Esophagus muscularis mucosa (tissue), 4 donors: ENCODE results near the gene PIWIL4. TPM values are rescaled to one million over a fixed set of nuclear protein-coding genes. Genes with fewer than 3 reads are reported as not detected.
A peak's percentile ranks its signal among the peaks of the same experiment; 100 is the strongest.
"Not testable (repeated sequence)": the region's sequence is repeated elsewhere in the genome, so short reads cannot be mapped to it uniquely, and the experiment has no call there.

Experiments used
- DNase-seq: peaks from one replicate; pipeline ENCODE4 v3.0.0-alpha.2; 2017; ENCODE audit errors: extremely low spot score
- H3K27ac ChIP-seq, 4 donors: fragments of 200-600 bp; sonication (generic); replicated peaks in 1 of 4; 1 replicate in 3 of 4; 2 replicates in 1 of 4; pipeline ENCODE4 v1.5.1; 2016 to 2019; ENCODE audit warnings: mild to moderate bottlenecking in 1 of 4
- H3K27me3 ChIP-seq, 4 donors: fragments of 200-600 bp; sonication (generic); one replicate each; pipeline versions ENCODE4 v1.5.1 to v1.6.0; 2016 to 2019
- H3K36me3 ChIP-seq, 4 donors: fragments of 200-600 bp; sonication (generic); one replicate each; pipeline ENCODE4 v1.5.1; 2016 to 2019
- H3K4me1 ChIP-seq, 4 donors: fragments of 200-600 bp; sonication (generic); one replicate each; pipeline ENCODE4 v1.5.1; 2016 to 2019
- H3K4me3 ChIP-seq, 4 donors: fragments of 200-600 bp; sonication (generic); 1 replicate in 2 of 4; 2 replicates in 2 of 4; pipeline ENCODE4 v1.5.1; 2016 to 2019; ENCODE audit warnings: mild to moderate bottlenecking in 4 of 4, moderate library complexity in 1 of 4
- H3K9me3 ChIP-seq, 4 donors: fragments of 200-600 bp; sonication (generic); 1 replicate in 3 of 4; 2 replicates in 1 of 4; pipeline ENCODE4 v1.5.1; 2016 to 2019
- CTCF ChIP-seq, 3 experiments: fragments of 200-600 bp in 2 of 3; fragments of 450-650 bp in 1 of 3; sonication (generic) in 2 of 3; IDR thresholded peaks; one replicate each; pipeline ENCODE4 v1.5.1; 2017 to 2019; ENCODE audit warnings: antibody characterized with exemption in 3 of 3, mild to moderate bottlenecking in 2 of 3, moderate library complexity in 1 of 3
- EP300 ChIP-seq: sonication (generic); formaldehyde crosslinking; IDR thresholded peaks from one replicate; pipeline ENCODE4 v1.6.1; 2017; ENCODE audit warnings: antibody characterized with exemption
- POLR2A ChIP-seq: fragments of 450-650 bp; IDR thresholded peaks from one replicate; pipeline ENCODE4 v1.6.1; 2017; ENCODE audit warnings: antibody characterized with exemption, moderate library complexity, mild to moderate bottlenecking, low read depth
- POLR2AphosphoS5 ChIP-seq, 2 donors: sonication (generic); formaldehyde crosslinking; IDR thresholded peaks; one replicate each; pipeline ENCODE4 v1.6.1; 2017; ENCODE audit warnings: antibody characterized with exemption in 2 of 2
- WGBS: methylation state at CpG from one replicate; pipeline ENCODE4 v1.1.5; 2018; 5-methylcytosine and 5-hydroxymethylcytosine counted together
- intact Hi-C: fragments of 100-400 bp; cut with DNase I; formaldehyde crosslinking; loops from one replicate; pipeline ENCODE4 v1.15.1; 2023
- total RNA-seq, 4 donors: library from RNA; depleted of rRNA; stranded (reverse); fragments of >200 nt; gene quantifications; one replicate each; pipeline versions ENCODE4 v1.1.0 to v1.2.1, GENCODE V29; 2016

The PIWIL4 gene
- total RNA-seq, 4 donors from 2014 or later, result 3.2 to 4.5 (median 4.1) TPM

DNA sequence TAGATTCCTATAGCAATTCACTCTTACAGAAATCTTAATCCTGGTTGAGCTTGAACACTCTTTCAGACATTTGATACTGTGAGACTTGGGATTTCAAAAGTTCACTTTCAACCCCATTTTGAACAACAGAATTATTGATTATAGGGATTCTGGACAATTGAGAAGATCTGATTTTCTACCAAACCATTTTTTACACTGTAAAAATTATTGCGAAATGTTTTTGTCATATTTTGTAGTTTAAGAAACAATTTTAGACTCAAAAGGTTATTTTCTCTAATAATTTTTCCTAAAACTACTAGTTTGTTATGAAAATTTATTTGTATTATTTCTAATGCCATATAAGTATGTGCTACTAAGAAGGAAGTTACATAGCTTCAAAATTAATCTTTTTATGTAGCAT lies 36.4 kb downstream of the PIWIL4 start:
- 97% methylated on average over 1 of the region's 1 CpG for WGBS
- intact Hi-C loops, result loop anchor here (2.0 kb wide), 1 partner anchor 83 kb away; no protein-coding TSS in a partner anchor
- Histone ChIP-seq H3K4me3 (no peak overlapping the region), H3K36me3 (peaks cover 0 to 14% (median 7%) of the 10 kb centered on the region in 4 donors), H3K27ac (no peak overlapping the region), H3K27me3 (no peaks in the 10 kb centered on the region), H3K4me1 (no peaks in the 10 kb centered on the region), H3K9me3 (no peaks in the 10 kb centered on the region)
- no peak for DNase-seq
- no peak for TF ChIP-seq POLR2AphosphoS5 (IDR thresholded peaks at IDR 0.05)
- TF ChIP-seq CTCF (IDR thresholded peaks at IDR 0.05), result no peak
- TF ChIP-seq POLR2A, result no peak
- no peak for TF ChIP-seq EP300

GRCh38 chr11:94604482-94604881 lies 37.3 kb downstream of the PIWIL4 start:
- no peaks in the 10 kb centered on the region for H3K4me1 ChIP-seq
- WGBS, result 91% methylated on average over 3 of the region's 3 CpGs
- H3K36me3 ChIP-seq, result peaks cover 0 to 19% (median 9%) of the 10 kb centered on the region in 4 donors
- no peaks in the 10 kb centered on the region for H3K9me3 ChIP-seq
- intact Hi-C loops, result no loop called here
- no peaks in the 10 kb centered on the region for H3K27me3 ChIP-seq
- no peak overlapping the region for H3K4me3 ChIP-seq
- DNase-seq, result no peak
- H3K27ac ChIP-seq, result no peak overlapping the region
- TF ChIP-seq CTCF (IDR thresholded peaks at IDR 0.05), result no peak
- no peak for TF ChIP-seq EP300
- no peak for TF ChIP-seq POLR2A
- no peak for TF ChIP-seq POLR2AphosphoS5 (IDR thresholded peaks at IDR 0.05)

GRCh38 chr11:94613120-94613519 lies 46.0 kb downstream of the PIWIL4 start:
- no peak for DNase-seq
- Histone ChIP-seq H3K27ac (no peak overlapping the region), H3K4me3 (no peak overlapping the region), H3K27me3 (no peaks in the 10 kb centered on the region), H3K4me1 (no peaks in the 10 kb centered on the region), H3K9me3 (peaks cover 0 to 29% (median 20%) of the 10 kb centered on the region in 4 donors), H3K36me3 (peaks cover 2 to 24% (median 6%) of the 10 kb centered on the region in 4 donors)
- TF ChIP-seq POLR2A (no peak), POLR2AphosphoS5 (IDR thresholded peaks at IDR 0.05) (no peak), EP300 (no peak), CTCF (IDR thresholded peaks at IDR 0.05) (no peak)
- intact Hi-C loops, result no loop called here
- WGBS, result 88% methylated on average over 1 of the region's 1 CpG

GRCh38 chr11:94623120-94623735 lies 56.1 kb downstream of the PIWIL4 start:
- intact Hi-C loops, result loop anchor here (5.0 to 10.0 kb wide), 5 partner anchors 142 to 522 kb away; partner anchors contain the start of genes AMOTL1, CWC15 and KDM4D
- Histone ChIP-seq H3K36me3 (peaks cover 0 to 8% (median 3%) of the 10 kb centered on the region in 4 donors), H3K27ac (no peak overlapping the region), H3K27me3 (no peaks in the 10 kb centered on the region), H3K4me3 (no peak overlapping the region), H3K4me1 (peaks cover 0 to 6% (median 0%) of the 10 kb centered on the region in 4 donors), H3K9me3 (no peaks in the 10 kb centered on the region)
- TF ChIP-seq POLR2AphosphoS5 (IDR thresholded peaks at IDR 0.05) (peak in 1 of 2 donors; percentile 43), POLR2A (no peak), CTCF (IDR thresholded peaks at IDR 0.05) (peak; percentile 78 to 88 (median 86)), EP300 (no peak)
- 33% methylated on average over 6 of the region's 6 CpGs for WGBS
- no peak for DNase-seq

- not testable (repeated sequence) for H3K9me3 ChIP-seq, H3K4me1 ChIP-seq, H3K36me3 ChIP-seq, DNase-seq, H3K4me3 ChIP-seq, H3K27ac ChIP-seq, H3K27me3 ChIP-seq
- intact Hi-C loops, result loop anchor here (10.0 kb wide), 2 partner anchors 139 to 519 kb away; partner anchors contain the start of gene AMOTL1
- 68% methylated on average over 3 of the region's 3 CpGs for WGBS
Measured at GRCh38 chr11:94625422-94625821, 58.3 kb downstream of the PIWIL4 start.

GRCh38 chr11:94627003-94627560 lies 59.9 kb downstream of the PIWIL4 start:
- not testable (repeated sequence) for H3K27ac ChIP-seq
- intact Hi-C loops, result loop anchor here (10.0 kb wide), 2 partner anchors 138 to 518 kb away; partner anchors contain the start of gene AMOTL1
- WGBS, result 96% methylated on average over 3 of the region's 3 CpGs

More at GRCh38 chr11:94627003-94627560, 59.9 kb downstream of the PIWIL4 start:
- H3K27me3 ChIP-seq, H3K4me3 ChIP-seq, DNase-seq, H3K36me3 ChIP-seq, H3K4me1 ChIP-seq, H3K9me3 ChIP-seq: not testable (repeated sequence)
